ENCODE measurements around the gene GCA.

GCA gene

GRCh38 chr2:162368494-162368893 is 24.6 kb downstream of the GCA start:
- Histone ChIP-seq H2BK15ac (ENCODE audit: low read length) (no peak overlapping the region), H3K23ac (ENCODE audit: low read depth, low read length, poor library complexity) (no peak overlapping the region), H3K4ac (ENCODE audit: low read length) (no peak overlapping the region), H4K8ac (ENCODE audit: low read depth, low read length) (no peak overlapping the region), H3K18ac (ENCODE audit: low read length) (no peak overlapping the region), H3K36me3 (replicated peaks in 1 of 2; ENCODE audit: control insufficient read depth in 2 of 2, insufficient read depth in 2 of 2, low read length in 2 of 2) (no peaks in the 10 kb centered on the region), H3K27ac (replicated peaks; ENCODE audit: low read length) (no peak overlapping the region), H3K4me1 (ENCODE audit: control insufficient read depth in 2 of 2, insufficient read depth in 1 of 2, low read depth in 1 of 2, low read length in 2 of 2) (no peaks in the 10 kb centered on the region), H3K27me3 (ENCODE audit: control insufficient read depth in 3 of 3, insufficient read depth in 3 of 3, low read depth in 1 of 3, low read length in 3 of 3) (no peaks in the 10 kb centered on the region), H2AK5ac (ENCODE audit: low read depth, low read length) (no peak overlapping the region), H3K9ac (ENCODE audit: low read depth, low read length, poor library complexity) (no peak overlapping the region), H2AFZ (ENCODE audit: low read length) (no peak overlapping the region), H2BK120ac (ENCODE audit: low read depth, low read length) (no peak overlapping the region), H3K14ac (ENCODE audit: low read length) (no peak overlapping the region), H3K9me3 (replicated peaks in 1 of 2; ENCODE audit: control insufficient read depth in 2 of 2, insufficient read depth in 1 of 2, low read depth in 1 of 2, low read length in 2 of 2) (no peaks in the 10 kb centered on the region), H2BK5ac (ENCODE audit: low read length) (no peak overlapping the region), H2BK12ac (ENCODE audit: low read length) (no peak overlapping the region), H3K4me3 (ENCODE audit: low read length in 2 of 2) (no peak overlapping the region), H3K79me1 (ENCODE audit: low read depth, low read length) (no peaks in the 10 kb centered on the region), H3K4me2 (ENCODE audit: insufficient read depth, low read length, poor library complexity, severe bottlenecking) (no peak overlapping the region), H4K91ac (ENCODE audit: low read depth, low read length, poor library complexity) (no peak overlapping the region)
- no CpG with 5 or more reads among the region's 1 CpG for WGBS, 2 donors (ENCODE audit: extremely low coverage in 2 of 2, insufficient read length in 2 of 2, insufficient replicate concordance in 1 of 2)
- no peak for DNase-seq (ENCODE audit: low spot score)

DNA sequence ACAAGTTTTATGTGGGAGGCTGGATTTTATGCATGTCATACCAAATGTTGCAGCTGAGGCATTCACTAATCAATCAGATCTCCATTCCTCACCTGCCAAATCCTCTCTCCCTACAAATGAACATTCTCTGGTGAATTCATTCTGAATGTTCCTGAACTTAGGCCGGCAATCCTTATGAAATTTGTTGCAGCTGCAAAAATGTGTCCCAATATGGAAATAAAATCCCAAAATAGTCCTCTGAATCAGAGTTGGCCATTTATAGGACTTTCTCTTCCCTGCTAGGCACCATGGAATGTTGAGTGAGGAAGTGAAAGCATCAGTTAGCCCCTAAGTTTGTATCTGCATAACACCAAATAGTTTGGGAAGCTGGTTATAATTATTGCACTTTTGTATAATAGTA is 25.6 kb downstream of the GCA start:
- no peaks in the 10 kb centered on the region for H3K36me3 ChIP-seq (replicated peaks in 1 of 2; ENCODE audit: control insufficient read depth in 2 of 2, insufficient read depth in 2 of 2, low read length in 2 of 2)
- no peak overlapping the region for H3K14ac ChIP-seq (ENCODE audit: low read length)
- no peaks in the 10 kb centered on the region for H3K27me3 ChIP-seq (ENCODE audit: control insufficient read depth in 3 of 3, insufficient read depth in 3 of 3, low read depth in 1 of 3, low read length in 3 of 3)
- WGBS, 2 donors (ENCODE audit: extremely low coverage in 2 of 2, insufficient read length in 2 of 2, insufficient replicate concordance in 1 of 2), result no CpG with 5 or more reads among the region's 1 CpG
- no peaks in the 10 kb centered on the region for H3K4me1 ChIP-seq (ENCODE audit: control insufficient read depth in 2 of 2, insufficient read depth in 1 of 2, low read depth in 1 of 2, low read length in 2 of 2)
- H2AK5ac ChIP-seq (ENCODE audit: low read depth, low read length), result no peak overlapping the region
- H2BK15ac ChIP-seq (ENCODE audit: low read length), result no peak overlapping the region
- H3K4ac ChIP-seq (ENCODE audit: low read length), result no peak overlapping the region
- no peak overlapping the region for H3K4me3 ChIP-seq (ENCODE audit: low read length in 2 of 2)
- no peak overlapping the region for H3K9ac ChIP-seq (ENCODE audit: low read depth, low read length, poor library complexity)
- H4K8ac ChIP-seq (ENCODE audit: low read depth, low read length), result no peak overlapping the region
- no peaks in the 10 kb centered on the region for H3K9me3 ChIP-seq (replicated peaks in 1 of 2; ENCODE audit: control insufficient read depth in 2 of 2, insufficient read depth in 1 of 2, low read depth in 1 of 2, low read length in 2 of 2)
- H2BK12ac ChIP-seq (ENCODE audit: low read length), result no peak overlapping the region
- no peak overlapping the region for H2BK120ac ChIP-seq (ENCODE audit: low read depth, low read length)
- H3K4me2 ChIP-seq (ENCODE audit: insufficient read depth, low read length, poor library complexity, severe bottlenecking), result no peak overlapping the region
- H3K79me1 ChIP-seq (ENCODE audit: low read depth, low read length), result no peaks in the 10 kb centered on the region
- H3K27ac ChIP-seq (replicated peaks; ENCODE audit: low read length), result no peak overlapping the region
- no peak overlapping the region for H2AFZ ChIP-seq (ENCODE audit: low read length)
- no peak for DNase-seq (ENCODE audit: low spot score)
- H2BK5ac ChIP-seq (ENCODE audit: low read length), result no peak overlapping the region
- no peak overlapping the region for H3K18ac ChIP-seq (ENCODE audit: low read length)
- no peak overlapping the region for H3K23ac ChIP-seq (ENCODE audit: low read depth, low read length, poor library complexity)
- H4K91ac ChIP-seq (ENCODE audit: low read depth, low read length, poor library complexity), result no peak overlapping the region

DNA sequence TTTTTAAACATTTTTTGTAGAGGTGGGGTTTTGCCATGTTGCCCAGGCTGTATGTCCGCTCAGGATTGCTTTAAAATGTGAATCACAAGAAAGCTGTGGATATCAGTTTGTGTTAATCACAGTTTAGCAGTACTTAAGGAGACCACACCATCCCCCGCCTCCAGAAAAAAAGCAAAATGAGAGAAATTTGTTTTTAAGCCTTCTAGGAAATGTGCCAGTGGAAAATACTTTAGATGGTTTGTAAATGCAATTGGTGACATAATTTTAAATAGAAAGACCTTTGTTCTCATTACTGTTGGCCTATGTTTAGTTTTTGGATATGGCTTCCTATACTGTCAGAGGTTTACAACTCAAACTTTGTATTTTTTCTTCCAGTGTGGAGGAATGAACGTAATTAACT is 27.0 kb downstream of the GCA start:
- Histone ChIP-seq H2AFZ (ENCODE audit: low read length) (no peak overlapping the region), H3K9ac (ENCODE audit: low read depth, low read length, poor library complexity) (no peak overlapping the region), H3K4ac (ENCODE audit: low read length) (no peak overlapping the region), H2BK120ac (ENCODE audit: low read depth, low read length) (no peak overlapping the region), H2BK5ac (ENCODE audit: low read length) (no peak overlapping the region), H3K36me3 (replicated peaks in 1 of 2; ENCODE audit: control insufficient read depth in 2 of 2, insufficient read depth in 2 of 2, low read length in 2 of 2) (no peaks in the 10 kb centered on the region), H2AK5ac (ENCODE audit: low read depth, low read length) (no peak overlapping the region), H4K8ac (ENCODE audit: low read depth, low read length) (no peak overlapping the region), H3K4me2 (ENCODE audit: insufficient read depth, low read length, poor library complexity, severe bottlenecking) (no peak overlapping the region), H3K18ac (ENCODE audit: low read length) (no peak overlapping the region), H3K23ac (ENCODE audit: low read depth, low read length, poor library complexity) (no peak overlapping the region), H3K4me1 (ENCODE audit: control insufficient read depth in 2 of 2, insufficient read depth in 1 of 2, low read depth in 1 of 2, low read length in 2 of 2) (no peaks in the 10 kb centered on the region), H3K27ac (replicated peaks; ENCODE audit: low read length) (no peak overlapping the region), H2BK12ac (ENCODE audit: low read length) (no peak overlapping the region), H3K14ac (ENCODE audit: low read length) (no peak overlapping the region), H3K27me3 (ENCODE audit: control insufficient read depth in 3 of 3, insufficient read depth in 3 of 3, low read depth in 1 of 3, low read length in 3 of 3) (no peaks in the 10 kb centered on the region), H3K4me3 (ENCODE audit: low read length in 2 of 2) (no peak overlapping the region), H3K9me3 (replicated peaks in 1 of 2; ENCODE audit: control insufficient read depth in 2 of 2, insufficient read depth in 1 of 2, low read depth in 1 of 2, low read length in 2 of 2) (no peaks in the 10 kb centered on the region), H4K91ac (ENCODE audit: low read depth, low read length, poor library complexity) (no peak overlapping the region), H3K79me1 (ENCODE audit: low read depth, low read length) (no peaks in the 10 kb centered on the region), H2BK15ac (ENCODE audit: low read length) (no peak overlapping the region)
- DNase-seq (ENCODE audit: low spot score), result no peak
- no CpG with 5 or more reads among the region's 3 CpGs for WGBS, 2 donors (ENCODE audit: extremely low coverage in 2 of 2, insufficient read length in 2 of 2, insufficient replicate concordance in 1 of 2)

GRCh38 chr2:162372818-162373217 is 28.9 kb downstream of the GCA start:
- no peak overlapping the region for H3K23ac ChIP-seq (ENCODE audit: low read depth, low read length, poor library complexity)
- no peaks in the 10 kb centered on the region for H3K79me1 ChIP-seq (ENCODE audit: low read depth, low read length)
- H2BK15ac ChIP-seq (ENCODE audit: low read length), result no peak overlapping the region
- H3K9ac ChIP-seq (ENCODE audit: low read depth, low read length, poor library complexity), result no peak overlapping the region
- H3K4me2 ChIP-seq (ENCODE audit: insufficient read depth, low read length, poor library complexity, severe bottlenecking), result no peak overlapping the region
- no peak overlapping the region for H4K8ac ChIP-seq (ENCODE audit: low read depth, low read length)
- no peak overlapping the region for H2BK12ac ChIP-seq (ENCODE audit: low read length)
- no peak overlapping the region for H3K4me3 ChIP-seq (ENCODE audit: low read length in 2 of 2)
- no peak overlapping the region for H3K14ac ChIP-seq (ENCODE audit: low read length)
- no peak overlapping the region for H3K27ac ChIP-seq (replicated peaks; ENCODE audit: low read length)
- no peak overlapping the region for H2AFZ ChIP-seq (ENCODE audit: low read length)
- H3K4ac ChIP-seq (ENCODE audit: low read length), result no peak overlapping the region
- H3K9me3 ChIP-seq (replicated peaks in 1 of 2; ENCODE audit: control insufficient read depth in 2 of 2, insufficient read depth in 1 of 2, low read depth in 1 of 2, low read length in 2 of 2), result no peaks in the 10 kb centered on the region
- H2AK5ac ChIP-seq (ENCODE audit: low read depth, low read length), result no peak overlapping the region
- no peak overlapping the region for H3K18ac ChIP-seq (ENCODE audit: low read length)
- H4K91ac ChIP-seq (ENCODE audit: low read depth, low read length, poor library complexity), result no peak overlapping the region
- H3K4me1 ChIP-seq (ENCODE audit: control insufficient read depth in 2 of 2, insufficient read depth in 1 of 2, low read depth in 1 of 2, low read length in 2 of 2), result no peaks in the 10 kb centered on the region
- H3K27me3 ChIP-seq (ENCODE audit: control insufficient read depth in 3 of 3, insufficient read depth in 3 of 3, low read depth in 1 of 3, low read length in 3 of 3), result no peaks in the 10 kb centered on the region
- no peak for DNase-seq (ENCODE audit: low spot score)
- H3K36me3 ChIP-seq (replicated peaks in 1 of 2; ENCODE audit: control insufficient read depth in 2 of 2, insufficient read depth in 2 of 2, low read length in 2 of 2), result no peaks in the 10 kb centered on the region
- no peak overlapping the region for H2BK120ac ChIP-seq (ENCODE audit: low read depth, low read length)
- H2BK5ac ChIP-seq (ENCODE audit: low read length), result no peak overlapping the region

All from neuronal stem cell (in vitro differentiated cells).